ENCODE measurements around the gene DERA.

- TF ChIP-seq CTCF (conservative IDR thresholded peaks at IDR 0.05 in 1 of 2, IDR thresholded peaks at IDR 0.05 in 1 of 2; ENCODE audit: extremely low read depth in 1 of 2, insufficient read depth in 1 of 2, low read depth in 1 of 2, low read length in 2 of 2) (no peak), EZH2 (IDR thresholded peaks at IDR 0.05; ENCODE audit: borderline replicate concordance, low read length) (no peak)
These were observed 107.2 kb downstream of the DERA start for GRCh38 chr12:16018306-16018705.

Measured in mammary epithelial cell (primary cell).